ENCODE results near the gene UBE2J2.

UBE2J2 gene

DNA sequence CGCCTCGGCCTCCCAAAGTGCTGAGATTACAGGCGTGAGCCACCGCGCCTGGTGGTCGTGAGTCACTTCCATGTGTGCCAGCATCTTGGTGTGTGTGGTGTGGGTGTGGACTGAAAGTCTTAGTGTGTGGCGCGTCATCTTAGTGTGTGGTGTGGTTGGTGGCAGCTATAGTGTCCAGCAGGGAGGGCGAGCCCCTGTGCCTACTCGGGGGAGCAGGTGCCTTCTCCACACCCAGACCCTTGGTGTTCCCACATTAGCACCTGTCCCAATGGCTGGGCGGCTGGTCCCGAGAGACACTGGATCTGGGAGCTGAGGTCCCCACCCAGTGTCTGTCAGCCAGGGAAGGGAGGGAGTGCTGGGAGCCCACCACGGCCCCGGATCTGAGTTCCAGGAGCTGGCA, 9.3 kb upstream of the UBE2J2 start:
- in situ Hi-C loops (cut with MboI; ENCODE audit: low sequenced_read_pairs) = no loop called here

DNA sequence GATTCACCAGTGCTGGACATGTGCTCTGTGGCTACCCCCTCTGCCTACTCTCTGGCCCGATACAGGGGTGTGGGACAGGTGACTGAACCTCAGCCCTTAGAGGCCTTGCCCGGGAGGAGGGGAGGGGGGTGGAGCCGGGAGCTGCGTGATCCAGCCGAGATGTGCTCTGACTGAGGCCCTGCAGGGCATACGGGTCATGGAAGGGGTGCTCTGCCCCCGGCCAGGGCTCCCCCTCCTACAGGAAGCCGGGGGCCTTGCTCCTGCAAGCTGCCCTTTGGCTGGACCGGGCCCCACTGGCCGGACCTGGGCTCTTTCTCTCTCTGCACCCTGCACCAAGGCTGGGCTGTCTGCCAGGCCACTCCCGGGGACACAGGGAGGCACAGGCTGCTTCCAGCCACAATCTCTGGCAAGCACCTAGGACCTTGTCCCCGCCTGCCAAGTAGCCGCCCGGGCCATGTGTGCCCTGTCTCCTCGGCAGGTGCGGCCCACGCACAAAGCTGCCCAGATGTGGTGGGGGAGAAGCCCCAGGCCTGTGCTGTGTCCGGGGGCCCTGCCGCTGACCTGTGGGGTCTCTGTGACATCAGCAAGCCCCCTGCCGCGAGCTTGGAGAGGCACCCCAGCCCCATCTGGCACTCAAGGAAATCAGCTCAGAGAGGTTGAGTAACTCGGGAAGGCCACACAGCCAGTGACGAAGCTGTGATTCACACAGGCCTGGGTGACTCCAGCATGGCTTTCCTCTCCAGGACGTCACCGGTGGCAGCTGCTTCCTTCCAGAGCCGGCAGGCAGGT, 8.1 kb upstream of the UBE2J2 start:
- in situ Hi-C loops (cut with MboI; ENCODE audit: low sequenced_read_pairs) = no loop called here

DNA sequence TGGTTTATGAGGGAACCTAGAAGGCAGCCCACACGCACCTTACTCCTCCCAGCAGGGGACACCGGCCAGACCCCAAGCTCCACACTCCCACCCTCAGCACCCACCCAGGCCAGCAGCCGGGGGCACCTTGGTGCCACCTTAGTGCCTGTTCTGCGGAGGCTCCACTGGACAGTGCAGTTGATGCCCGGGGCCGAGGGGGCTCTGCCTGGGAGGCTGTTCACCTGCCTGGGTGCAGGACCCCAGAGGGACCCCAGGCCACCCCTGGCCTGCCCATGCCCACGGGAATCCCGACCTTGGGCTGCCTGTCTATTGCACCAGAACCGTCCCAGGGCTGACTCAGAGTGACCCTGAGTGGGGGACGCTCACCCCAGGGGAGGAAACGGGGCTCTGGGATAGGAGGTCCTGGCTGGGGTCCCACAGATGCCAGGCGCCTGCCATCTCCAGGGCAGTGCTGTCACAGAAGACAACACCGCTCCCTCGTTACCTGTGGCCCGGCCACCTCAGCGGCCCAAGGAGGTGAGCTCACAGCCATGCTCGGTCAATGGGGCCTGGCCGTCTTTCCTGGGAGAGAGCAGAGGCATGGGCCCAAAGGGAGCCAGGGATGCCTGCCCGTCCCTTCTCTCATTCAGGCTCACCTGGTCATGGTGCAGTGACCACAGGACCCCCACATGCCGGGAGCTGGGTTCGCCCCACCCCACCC, 7.3 kb upstream of the UBE2J2 start:
- in situ Hi-C loops (cut with MboI; ENCODE audit: low sequenced_read_pairs) = no loop called here

DNA sequence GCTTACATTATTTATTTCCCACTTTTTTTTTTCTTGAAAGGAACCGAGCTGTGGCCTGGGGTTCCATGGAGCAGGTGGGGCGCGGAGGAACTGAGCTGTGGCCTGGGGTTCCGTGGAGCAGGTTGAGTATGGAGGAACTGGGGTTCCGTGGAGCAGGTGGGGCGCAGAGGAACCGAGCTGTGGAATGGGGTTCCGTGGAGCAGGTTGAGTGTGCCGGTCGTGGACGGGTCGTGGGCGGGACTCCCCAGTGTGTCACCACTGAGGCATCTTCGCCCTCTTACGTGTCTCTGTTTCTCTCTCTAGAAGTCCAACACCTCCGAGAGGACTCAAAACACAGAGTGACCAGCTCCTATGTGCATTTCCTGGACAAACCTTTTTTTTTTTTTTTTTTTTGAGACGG, 5.4 kb upstream of the UBE2J2 start:
- in situ Hi-C loops (cut with MboI; ENCODE audit: low sequenced_read_pairs) = no loop called here

DNA sequence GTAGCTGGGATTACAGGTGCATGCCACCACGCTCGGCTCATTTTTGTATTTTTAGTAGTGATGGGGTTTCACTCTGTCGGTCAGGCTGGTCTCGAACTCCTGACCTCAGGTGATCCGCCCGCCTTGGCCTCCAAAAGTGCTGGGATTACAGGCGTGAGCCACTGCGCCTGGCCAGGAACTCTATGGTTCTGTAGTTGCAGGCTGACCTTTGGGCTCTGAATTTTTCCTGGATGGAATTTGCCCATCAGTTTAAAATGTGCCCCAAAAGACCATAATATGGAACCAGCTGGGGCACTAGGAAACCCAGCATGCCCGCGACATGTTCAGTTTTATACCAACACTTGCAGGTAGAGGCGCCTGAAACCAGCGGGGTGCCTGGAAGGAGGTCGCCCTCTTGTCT, 5.0 kb upstream of the UBE2J2 start:
- in situ Hi-C loops (cut with MboI; ENCODE audit: low sequenced_read_pairs) = no loop called here

DNA sequence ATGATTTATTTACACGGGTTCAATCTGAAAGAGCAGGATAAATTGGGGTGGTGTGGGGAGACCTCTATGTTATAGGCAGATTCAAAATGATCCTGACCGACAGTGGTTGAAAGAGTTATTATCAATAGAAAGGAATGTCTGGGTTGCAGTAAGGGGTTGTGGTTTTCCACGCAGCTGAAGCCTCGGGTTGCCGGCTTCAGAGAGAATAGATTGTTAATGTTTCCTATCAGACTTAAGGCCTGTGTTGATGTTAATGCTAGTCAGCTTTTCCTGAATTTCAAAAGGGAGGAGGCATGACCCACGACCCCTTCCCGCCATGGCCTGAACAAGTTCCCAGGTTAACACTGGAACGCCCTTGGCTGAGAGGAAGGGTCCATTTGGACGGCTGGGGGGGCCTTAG, 2.2 kb upstream of the UBE2J2 start:
- in situ Hi-C loops (cut with MboI; ENCODE audit: low sequenced_read_pairs) = no loop called here

DNA sequence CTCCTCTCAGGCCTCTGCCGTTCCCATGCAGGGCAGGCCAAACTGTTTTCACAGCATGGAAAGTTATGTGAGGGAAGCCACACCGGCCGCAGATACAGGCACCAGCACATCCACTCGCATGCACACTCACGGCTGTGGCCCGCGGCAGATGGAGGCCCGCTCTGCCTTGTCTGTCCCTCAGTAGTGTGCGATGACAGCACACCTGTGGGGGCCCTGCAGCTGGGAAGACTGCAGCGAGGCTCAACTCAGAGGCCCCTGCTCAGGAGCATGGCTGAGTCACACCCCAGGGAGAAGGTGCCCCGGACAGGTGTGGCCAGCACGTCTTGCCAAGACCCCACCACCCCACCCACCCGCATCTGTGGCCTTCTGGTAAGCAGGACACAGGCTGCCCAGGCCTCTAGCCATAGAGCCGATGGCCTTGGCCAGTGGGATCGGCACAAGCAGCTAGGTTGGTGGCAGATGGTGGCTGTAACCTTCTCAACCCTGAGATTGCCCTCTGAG, 1.3 kb upstream of the UBE2J2 start:
- in situ Hi-C loops (cut with MboI; ENCODE audit: low sequenced_read_pairs) = no loop called here

DNA sequence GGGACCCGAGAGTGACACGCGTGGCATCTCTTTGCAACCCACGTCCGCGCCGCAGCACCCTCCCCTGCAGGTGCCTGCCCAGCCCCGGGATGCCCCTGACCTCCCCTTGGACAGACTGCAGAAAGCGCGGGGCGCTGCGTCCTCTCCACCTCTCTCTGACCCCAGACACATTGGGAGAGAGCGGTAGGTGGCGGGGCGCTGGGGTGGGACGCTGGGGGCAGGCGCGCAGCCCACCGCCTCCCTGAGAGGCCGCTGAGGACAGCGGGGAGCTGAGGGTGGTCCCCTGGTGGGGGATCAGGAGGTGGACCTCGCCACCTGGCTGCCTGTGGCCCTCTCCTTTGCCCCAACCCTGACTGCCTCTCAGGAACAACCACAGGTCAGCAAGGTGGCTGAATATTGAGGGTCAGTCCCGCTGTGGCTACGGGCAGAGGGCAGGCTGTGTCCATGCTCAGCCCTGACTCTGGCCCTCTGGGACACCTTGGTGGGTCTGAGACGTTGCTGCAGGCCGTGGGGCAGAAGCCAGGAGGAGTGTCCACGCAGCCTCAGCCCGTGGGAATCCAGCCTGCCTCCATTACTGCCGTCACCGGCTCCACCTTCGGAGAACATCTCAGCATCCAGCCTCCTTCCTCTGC, 761 bp upstream of the UBE2J2 start:
- in situ Hi-C loops (cut with MboI; ENCODE audit: low sequenced_read_pairs) = no loop called here

DNA sequence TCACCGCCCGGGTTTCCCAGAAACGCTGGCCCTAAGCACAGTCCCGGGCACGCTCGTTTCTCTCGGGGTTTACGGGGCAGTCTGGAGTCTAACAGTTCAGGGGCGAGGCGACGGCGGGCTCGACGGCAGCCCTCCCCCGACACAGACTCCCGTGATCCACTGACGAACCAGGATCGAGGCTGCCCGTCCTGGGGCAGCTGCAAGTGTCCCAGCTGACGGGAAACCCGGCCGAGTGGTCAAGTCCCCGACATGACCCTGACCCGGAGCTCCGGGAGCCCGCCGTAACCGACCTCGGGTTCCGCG, 494 bp downstream of the UBE2J2 start:
- in situ Hi-C loops (cut with MboI; ENCODE audit: low sequenced_read_pairs) = no loop called here

DNA sequence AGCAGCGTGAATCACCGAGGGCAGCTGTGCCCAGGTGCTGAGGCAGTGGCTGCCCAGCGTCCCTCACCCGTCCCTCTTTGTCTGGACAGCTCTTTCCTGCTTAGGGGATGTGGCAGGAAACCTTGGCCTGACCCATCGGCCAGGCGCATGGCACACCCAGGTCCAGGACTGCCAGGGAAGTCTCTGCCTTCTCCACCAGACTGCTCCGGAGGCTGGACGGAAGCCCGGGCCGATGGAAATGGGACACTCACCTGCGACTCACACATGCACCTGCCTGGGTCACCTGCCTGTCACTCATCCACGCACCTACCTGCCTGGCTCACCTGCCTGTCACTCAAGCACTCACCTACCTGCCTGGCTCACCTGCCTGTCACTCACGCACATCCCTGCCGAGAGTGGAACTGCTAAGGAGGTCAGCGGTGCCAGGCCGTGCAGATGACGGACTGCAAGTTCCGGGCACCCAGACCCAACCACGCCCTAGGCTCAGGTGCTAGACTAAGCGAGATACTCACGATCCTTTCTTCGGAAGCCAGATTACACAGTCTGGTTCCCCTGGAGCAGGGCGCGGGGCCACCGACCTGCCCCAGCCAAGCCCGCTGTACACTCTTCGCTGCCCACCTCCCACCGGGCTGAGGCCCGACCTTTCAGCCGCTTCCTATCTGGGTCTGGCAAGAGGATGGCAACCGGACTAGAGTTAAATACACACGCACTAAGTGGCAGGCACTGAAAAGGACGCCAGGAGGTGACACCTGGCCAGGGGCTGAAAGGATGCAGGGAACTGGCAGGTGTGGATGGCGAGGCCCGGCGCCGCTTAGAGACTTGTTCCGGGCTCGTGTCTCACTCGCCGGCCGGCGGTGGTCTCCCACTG, 1.1 kb downstream of the UBE2J2 start:
- in situ Hi-C loops (cut with MboI; ENCODE audit: low sequenced_read_pairs) = no loop called here

DNA sequence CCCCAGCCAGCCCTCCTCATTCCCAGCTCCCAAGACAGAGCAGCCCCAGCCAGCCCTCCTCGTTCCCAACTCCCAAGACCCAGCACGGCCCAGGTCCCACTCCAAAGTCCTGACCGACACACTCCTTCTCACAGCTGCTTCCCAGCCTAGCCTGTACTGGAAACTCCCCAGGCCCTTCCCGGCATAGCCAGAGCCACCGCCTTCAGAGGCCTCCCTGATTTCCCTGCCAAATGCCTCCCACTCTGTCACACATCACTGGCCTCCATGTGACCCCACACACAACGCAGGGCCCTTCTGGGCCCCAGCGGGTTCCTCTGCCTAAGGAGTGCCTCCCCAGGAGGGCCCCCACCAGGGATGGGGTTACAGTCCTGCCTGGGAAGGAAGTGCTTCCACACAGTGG, 2.8 kb downstream of the UBE2J2 start:
- in situ Hi-C loops (cut with MboI; ENCODE audit: low sequenced_read_pairs) = no loop called here

DNA sequence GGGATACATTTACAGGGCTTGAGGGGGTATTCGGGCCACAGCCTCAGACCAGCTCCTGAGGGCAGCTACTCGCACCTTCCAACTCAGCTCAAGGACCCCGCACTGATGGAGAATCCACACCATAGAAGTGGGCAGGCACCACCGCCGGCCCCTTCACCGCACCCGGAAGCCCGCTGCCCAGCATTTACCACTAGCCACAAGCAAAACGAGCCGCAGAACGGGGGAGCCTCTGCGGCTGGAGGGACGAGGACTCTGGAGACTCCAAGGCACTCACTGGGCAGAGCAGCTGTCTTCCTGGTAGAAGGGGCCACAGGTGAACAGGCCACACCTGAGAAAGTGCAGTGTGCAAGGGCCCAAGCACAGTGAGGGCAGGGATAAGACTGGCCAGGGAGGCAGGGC, 5.4 kb downstream of the UBE2J2 start:
- in situ Hi-C loops (cut with MboI; ENCODE audit: low sequenced_read_pairs) = no loop called here

DNA sequence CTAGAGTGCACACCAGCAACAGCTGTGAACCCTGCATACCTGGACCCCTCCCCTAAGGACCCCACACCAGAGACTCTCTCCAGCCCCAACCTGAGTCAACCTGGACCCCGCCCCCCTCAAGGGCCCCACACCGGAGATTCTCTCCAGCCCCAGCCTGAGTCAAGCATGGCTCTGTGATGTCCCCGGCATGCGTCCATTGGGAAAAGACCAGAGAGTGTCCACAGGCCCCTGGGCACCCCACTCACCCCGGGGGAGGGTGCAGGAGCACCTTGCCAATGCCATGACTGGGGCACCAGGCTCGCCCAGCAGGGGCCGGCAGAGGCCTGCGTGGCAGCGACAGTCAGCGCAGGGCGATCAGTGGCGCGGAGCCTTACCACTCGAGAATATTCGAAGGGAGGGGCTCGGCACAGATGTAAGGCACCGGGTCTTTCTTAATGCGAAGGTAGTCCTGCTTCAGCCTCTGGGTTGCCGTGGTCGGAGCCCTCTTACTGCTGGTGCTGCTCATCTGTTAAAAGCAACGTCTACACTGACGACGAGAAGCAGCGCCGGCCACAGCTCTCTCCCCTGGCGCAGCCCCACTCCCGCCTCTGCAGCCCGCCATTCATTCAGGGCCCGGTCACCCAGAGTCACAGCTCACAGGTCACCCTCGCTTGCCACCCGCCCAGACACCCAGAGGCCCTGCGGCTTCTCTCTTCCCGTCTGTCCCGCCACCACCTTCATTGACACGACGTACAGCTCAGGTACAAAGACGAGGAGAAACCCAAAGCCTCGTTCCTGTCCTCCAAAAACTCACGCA, 6.0 kb downstream of the UBE2J2 start:
- in situ Hi-C loops (cut with MboI; ENCODE audit: low sequenced_read_pairs) = no loop called here

DNA sequence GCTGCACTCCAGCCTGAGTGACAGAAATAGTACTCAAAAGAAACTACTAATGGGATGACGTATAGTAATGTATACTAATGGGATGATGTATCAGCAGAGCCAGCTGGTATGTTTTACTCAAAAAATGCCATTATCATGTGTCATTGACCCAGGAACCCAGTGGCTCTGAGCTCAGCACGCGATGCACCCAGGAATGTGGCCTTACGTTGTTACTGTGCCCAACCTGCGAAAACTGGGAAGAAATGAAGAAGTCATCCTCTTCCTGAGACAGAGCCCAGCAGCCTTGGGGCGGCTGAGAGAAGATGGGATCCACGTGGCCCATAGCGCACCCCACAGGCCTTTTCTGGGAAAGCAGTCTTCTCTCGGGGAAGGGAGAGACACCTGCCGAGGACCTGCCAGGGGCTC, 8.8 kb downstream of the UBE2J2 start:
- in situ Hi-C loops (cut with MboI; ENCODE audit: low sequenced_read_pairs) = no loop called here

DNA sequence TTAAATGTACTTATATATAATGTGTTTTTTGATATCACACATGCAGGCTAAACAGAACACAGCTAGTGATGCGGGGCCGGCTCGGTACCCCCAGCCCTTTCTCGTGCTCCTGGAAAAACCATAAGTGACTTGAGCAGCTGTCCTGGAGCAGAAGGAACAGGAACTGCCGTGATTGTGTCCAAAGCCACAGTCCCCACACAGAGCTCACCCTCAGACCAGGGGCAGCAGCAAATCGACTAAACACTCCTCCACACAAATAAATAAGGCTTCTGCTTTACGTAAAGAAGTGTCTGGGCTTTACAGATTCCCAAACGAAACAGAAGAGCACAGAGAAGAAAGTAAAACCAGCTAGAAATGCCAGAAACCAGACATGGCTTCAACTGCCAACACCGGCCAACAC, 9.6 kb downstream of the UBE2J2 start:
- in situ Hi-C loops (cut with MboI; ENCODE audit: low sequenced_read_pairs) = no loop called here

DNA sequence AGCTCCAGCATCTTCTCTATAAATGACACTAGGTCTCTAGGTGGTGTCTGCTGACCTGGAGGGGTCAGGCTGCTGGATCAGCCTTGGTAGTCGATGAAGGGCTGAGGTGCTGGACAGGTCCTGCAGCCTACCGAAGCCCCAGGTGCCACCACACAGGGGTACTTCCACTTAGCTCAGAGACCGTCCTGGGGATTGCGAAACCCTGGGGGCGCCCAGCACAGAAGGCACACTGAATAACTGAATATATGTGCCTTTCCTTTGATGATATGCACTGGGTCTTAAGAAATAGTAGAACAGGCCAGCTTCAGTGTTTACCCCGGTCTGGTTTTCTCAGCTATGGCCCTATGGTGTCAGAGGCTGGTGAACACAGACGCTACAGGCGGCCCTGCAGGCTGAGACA, 10.9 kb downstream of the UBE2J2 start:
- in situ Hi-C loops (cut with MboI; ENCODE audit: low sequenced_read_pairs) = no loop called here

DNA sequence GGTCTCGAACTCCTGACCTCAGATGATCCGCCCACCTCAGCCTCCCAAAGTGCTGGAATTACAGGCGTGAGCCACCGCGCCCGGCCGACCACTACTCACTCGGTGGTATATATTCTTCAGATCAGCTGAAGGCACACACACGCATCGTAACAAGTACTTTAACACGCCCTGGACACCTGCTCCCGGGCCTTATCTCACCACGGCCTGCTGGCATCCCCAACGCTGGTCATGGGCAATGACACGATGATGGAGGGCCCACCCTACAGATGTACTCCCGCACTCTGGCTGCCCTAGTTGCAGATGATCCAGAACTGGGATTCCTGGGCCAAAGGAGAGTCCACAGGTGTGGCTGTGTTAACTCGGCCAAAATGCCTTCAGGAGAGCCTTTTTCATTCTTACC, 11.6 kb downstream of the UBE2J2 start:
- in situ Hi-C loops (cut with MboI; ENCODE audit: low sequenced_read_pairs) = no loop called here

DNA sequence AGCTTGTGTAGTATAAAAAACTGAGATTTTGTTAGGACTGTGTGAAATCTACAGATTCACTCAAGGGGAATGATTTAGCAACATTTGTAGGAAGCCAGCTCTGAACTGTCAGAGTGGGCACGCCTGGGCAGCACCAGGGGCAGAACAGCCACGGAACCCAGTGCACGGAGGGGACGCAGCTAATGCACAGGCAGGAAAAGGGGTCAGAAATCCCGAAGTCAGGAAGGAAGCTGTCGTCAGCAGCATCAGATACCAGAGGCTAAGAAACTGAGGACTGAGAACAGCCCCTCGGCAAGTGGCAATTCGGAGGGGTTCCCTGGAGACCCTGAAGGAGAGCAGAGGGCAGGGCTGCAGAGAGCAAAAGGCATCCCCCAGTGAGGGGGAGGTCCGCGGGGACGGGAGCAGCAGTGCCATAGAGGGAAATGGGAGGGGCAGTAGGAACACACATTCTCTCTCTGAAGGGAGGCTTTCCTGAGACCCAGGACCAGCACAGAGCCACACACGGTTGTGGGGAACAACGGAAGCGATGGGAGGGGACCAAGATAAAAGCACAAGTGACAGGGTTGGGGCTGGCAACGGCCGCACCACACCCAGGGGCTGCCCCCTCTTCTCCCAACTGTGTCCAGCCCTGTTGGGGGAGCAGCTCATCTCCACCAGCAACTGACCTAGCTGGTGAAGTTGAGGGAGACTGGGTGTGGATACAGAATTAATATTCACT, 12.7 kb downstream of the UBE2J2 start:
- in situ Hi-C loops (cut with MboI; ENCODE audit: low sequenced_read_pairs) = no loop called here

DNA sequence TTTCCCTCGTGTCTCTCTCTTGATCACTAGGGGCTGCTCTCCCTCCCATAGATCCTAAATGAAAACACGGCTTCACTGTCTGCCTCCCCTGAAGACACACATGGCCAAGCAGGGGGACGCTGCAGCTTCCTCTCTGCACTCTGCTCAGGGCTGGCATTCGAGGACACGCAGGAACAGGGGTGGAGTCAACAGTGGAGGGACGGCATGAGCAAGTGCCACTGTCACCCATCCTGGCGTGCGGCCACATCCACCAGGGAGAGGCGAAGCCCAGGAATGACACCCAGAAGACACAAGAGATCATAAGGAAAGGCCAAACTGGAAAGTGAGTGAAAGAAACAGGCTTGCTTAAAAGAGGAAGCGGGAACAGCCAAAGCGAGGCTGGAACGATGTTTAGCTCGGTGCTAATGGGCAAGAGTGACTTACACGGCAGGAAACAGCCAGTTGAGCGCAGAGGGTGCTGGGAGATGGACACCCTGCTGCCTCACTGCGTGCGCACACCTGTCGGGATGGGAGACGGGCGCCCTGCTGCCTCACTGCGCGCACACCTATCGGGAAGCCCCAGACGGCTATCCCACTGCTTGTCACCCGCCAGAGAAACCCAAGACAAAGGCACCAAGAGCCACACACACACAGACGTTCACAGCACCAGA, 13.6 kb downstream of the UBE2J2 start:
- in situ Hi-C loops (cut with MboI; ENCODE audit: low sequenced_read_pairs) = no loop called here

Data from HL-60/S4 (cell line).